Renal cortical epithelial cell (primary cell): ENCODE data around the gene MVD. TPM values are rescaled to one million over a fixed set of nuclear protein-coding genes. Genes with fewer than 3 reads are reported as not detected.

Experiments used
- DNase-seq: peaks from one replicate; pipeline ENCODE4 v3.0.0-alpha.2; 2011; ENCODE audit warnings: low read depth
- total RNA-seq: library from RNA; depleted of rRNA; stranded (reverse); fragments of >200 nt; gene quantifications from 2 replicates; pipeline ENCODE4 v1.2.3, GENCODE V29; 2014

Gene MVD
- total RNA-seq, 1 donor from 2014 or later = 29.6 TPM

- DNase-seq = no peak
These were observed 56.6 kb downstream of the MVD start for GRCh38 chr16:88606148-88606757.

- no peak for DNase-seq
These were observed 57.4 kb downstream of the MVD start for GRCh38 chr16:88605186-88606147.

- DNase-seq = no peak
These were observed 60.8 kb downstream of the MVD start for GRCh38 chr16:88602091-88602490.

Other genes with a start within 250 kb of the MVD start
- gene ZFPM1, start 209.8 kb downstream of the MVD start, total RNA-seq = 0.35 and 2.8 TPM in 2 replicates
- gene ZC3H18, start 92.7 kb downstream of the MVD start, total RNA-seq = 7.8 and 20.6 TPM in 2 replicates
- gene IL17C, start 24.5 kb downstream of the MVD start, total RNA-seq = not detected in 2 replicates
- gene CYBA, start 12.0 kb downstream of the MVD start, total RNA-seq = 594 and 1,266 TPM in 2 replicates
- 0.05 and 0.35 TPM in 2 replicates for gene SNAI3, start 23.4 kb upstream of the MVD start, total RNA-seq
- gene RNF166, start 43.3 kb upstream of the MVD start, total RNA-seq = 8.4 and 9.7 TPM in 2 replicates
- gene CTU2, start 43.4 kb upstream of the MVD start, total RNA-seq = 5.6 and 11.1 TPM in 2 replicates
- gene PIEZO1, start 122.1 kb upstream of the MVD start, total RNA-seq = 147 and 282 TPM in 2 replicates
- gene CDT1, start 140.7 kb upstream of the MVD start, total RNA-seq = 1.1 and 7.6 TPM in 2 replicates
- 55.4 and 98.3 TPM in 2 replicates for gene APRT, start 148.8 kb upstream of the MVD start, total RNA-seq
- 14.4 and 41.0 TPM in 2 replicates for gene GALNS, start 193.9 kb upstream of the MVD start, total RNA-seq
- gene TRAPPC2L, start 194.0 kb upstream of the MVD start, total RNA-seq = 22.5 and 38.7 TPM in 2 replicates
- gene PABPN1L, start 203.6 kb upstream of the MVD start, total RNA-seq = not detected in 2 replicates